Activated CD8-positive, alpha-beta memory T cell treated with anti-CD3 and anti-CD28 coated beads, Interleukin-2, amount 50 U/mL, for 24 hours (primary cell): ENCODE measurements around the gene S1PR3.

ENCODE experiments used
- DNase-seq: peaks from one replicate; pipeline ENCODE4 v3.0.0-alpha.2; 2020; ENCODE audit errors: extremely low read depth

The S1PR3 gene

DNA sequence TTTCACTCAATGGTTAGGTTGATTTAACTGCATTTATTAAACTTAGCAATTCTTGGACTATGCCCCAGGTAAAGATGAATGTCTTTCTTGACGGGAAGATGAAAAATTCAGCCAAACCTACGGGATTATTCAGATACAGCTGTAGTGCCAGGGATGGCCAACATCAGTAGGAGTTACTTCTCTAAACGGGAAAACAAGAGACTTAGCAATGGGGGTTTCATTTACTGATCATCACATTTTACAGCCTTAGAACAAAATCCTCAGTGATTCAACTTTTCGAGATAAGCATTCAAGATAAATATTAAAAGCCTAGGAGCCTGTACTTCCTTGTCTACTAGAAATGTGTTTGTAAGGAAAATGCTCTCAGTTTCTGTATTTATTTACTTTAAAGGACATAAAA, 46.1 kb downstream of the S1PR3 start:
- no peak for DNase-seq

DNA sequence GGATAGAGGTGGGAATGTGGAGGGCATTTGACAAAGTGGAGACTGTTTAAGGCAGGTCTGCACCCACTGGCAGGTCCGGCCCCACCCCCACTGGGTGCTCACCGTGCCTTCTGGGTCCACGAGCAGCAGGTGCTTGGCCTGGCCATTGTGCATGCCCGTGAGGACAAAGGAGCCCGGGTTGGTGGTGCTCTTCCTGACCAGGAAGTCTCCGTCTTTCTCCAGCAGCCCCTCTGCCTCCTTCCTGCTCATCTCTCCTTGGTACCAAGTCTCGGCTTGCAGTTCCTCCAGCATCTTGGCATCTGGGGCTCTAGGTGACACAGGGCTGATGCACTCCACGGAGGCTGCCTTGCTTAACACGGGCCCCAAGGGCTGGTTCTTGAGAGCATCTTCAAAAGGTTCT, 46.6 kb downstream of the S1PR3 start:
- no peak for DNase-seq

DNA sequence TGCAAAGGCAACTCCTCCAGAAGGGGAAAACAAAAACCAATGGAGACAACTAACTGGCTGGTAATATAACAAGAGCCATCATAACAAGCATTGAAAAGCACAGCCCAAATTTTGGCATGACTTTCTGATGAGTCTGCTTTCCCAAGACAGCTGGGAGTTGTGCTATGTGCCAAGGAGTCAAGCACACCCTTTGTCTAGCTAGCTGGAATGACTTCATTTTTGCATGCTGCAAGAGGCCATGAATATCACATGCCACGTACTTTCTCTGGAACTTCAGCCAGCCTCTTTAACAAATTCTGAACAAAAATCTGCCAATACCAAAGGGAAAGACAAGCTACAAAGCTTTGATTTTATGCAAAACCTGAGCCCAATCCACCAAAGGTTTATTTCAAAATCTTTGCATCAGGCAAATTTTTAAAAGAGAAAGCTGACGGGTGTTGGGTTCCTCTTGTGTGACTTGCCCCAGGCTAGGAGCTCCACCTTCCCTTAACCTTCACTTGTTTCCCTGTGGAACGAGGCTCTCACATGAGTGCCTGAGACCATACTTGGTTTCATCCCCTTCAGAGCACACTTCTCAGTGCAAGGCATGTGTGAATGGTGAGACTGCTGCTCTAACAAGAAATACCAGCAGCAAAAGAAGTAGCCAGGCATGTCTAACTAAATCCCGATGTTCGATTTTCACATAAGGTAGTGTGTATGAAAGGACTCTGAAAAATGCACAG, 47.3 kb downstream of the S1PR3 start:
- DNase-seq, result no peak

DNA sequence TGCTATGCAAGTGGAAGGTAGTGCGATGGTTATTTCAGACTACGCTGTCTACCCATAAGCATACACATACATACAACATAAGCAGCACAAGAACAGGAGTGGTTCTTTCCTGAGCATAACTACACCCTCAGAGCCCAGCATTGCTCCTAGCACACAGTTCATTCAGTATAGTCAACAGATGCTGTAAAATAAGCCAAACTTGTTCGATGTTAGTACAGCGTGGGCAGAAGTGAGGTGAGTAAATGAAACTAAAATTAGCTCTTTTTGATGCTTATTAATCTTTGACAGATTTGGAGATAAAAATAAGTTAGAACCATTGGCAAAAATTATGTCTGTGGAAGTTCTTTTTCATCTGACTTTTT, 47.8 kb downstream of the S1PR3 start:
- DNase-seq, result no peak

DNA sequence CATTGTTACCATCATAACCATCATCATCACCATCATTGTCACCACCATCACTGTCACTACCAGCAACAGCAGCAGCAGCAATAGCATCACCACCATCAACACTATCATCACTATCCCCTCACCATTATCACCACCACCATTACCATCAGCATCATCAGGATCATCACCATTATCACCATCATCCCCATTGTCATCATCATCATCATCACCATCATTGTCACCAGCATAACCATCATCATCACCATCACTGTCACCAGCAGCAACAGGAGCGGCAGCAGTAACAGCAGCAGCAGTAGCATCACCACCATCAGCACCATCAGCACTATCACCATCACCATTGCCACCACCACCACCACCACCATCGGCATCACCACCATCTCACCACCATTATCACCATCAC, 48.4 kb downstream of the S1PR3 start:
- DNase-seq, result no peak

DNA sequence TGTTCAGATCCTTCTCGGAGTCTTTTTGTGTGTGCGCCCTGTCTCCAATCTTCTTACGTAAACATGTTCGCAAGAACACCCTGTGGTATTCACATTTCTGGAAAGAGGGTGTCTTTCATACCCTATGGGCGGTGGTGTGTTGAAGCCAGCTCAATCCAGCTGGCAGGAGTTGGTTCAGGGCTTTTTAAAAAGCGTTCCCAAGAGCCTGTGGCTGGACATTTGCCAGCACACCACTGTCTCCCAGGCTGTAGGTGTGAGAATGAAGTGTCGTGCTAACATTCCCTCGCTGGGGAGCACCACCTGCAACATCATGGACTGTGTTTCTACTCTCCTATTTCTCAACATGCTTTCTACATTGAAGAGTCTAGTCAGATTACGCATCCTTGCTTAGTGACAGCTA, 51.7 kb downstream of the S1PR3 start:
- no peak for DNase-seq

DNA sequence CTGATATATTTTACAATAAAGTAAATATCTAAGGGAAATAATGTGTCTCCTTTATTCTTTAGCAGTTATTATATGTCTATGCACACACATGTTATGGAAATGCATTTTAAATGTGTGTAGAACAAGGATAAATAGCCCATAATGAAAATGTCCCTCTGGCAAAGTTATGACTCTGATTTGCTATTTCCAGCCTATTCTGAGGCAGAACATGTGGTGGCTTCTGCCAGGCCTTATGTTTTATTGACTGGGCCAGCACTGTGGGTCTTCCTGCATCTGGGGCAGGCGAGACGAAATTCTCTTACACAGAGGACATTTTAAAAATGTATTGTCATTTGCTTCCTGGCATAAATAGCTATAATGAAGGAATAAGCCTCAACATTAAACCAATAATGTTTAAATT, 52.8 kb downstream of the S1PR3 start:
- DNase-seq, result no peak

DNA sequence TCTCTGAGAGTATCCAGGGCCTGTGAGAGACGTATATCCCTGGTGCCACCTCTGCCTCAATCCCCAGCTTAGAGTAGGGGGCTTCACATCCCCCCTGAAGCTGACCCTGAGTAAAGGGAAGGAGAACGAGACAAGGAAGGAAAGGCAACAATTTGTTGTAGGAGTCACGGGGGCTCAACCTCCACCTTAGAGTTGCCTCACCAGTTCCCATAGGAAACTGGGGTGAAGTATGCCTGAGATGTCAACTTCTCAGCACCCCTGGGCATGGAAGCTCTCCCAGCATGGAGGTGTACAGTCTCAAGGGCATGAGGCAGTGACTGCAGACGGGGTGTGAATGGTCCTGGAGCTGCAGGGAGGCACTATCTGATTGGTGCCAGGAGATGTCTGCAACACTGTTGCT, 53.6 kb downstream of the S1PR3 start:
- no peak for DNase-seq

DNA sequence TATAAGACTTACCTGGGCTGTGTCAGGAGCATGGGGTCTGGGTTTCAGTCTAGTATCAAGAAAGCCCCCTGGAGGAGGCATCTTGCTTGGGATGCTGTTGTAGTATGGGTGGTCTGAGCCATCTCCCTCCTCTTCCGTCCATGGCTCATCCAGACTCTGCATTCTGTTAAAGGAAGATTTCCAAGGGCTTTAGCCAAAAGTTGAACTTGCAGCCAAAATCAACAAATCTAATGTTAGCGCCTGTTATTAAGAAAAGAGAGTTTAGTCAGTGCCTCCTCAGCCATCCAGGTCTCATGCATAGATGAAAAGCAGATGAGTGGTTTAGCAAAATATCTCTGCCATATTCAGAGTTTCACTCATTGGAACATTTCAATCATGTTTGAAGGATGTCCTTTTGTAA, 55.6 kb downstream of the S1PR3 start:
- DNase-seq, result no peak

DNA sequence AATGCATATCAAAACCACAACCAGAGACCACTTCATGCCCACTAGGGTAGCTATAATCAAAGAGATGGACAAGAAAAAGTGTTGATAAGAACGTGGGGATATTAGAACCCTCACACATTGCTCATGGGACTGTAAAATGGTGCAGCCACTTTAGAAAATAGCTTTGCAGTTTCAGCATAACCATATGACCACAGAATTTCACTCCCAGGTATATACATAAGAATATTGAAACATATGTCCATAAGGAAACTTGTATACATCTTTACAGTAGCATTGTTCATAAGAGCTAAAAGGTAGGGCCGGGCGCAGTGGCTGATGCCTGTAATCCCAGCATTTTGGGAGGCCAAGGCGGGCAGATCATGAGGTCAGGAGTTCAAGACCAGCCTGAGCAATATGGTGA, 56.4 kb downstream of the S1PR3 start:
- no peak for DNase-seq

DNA sequence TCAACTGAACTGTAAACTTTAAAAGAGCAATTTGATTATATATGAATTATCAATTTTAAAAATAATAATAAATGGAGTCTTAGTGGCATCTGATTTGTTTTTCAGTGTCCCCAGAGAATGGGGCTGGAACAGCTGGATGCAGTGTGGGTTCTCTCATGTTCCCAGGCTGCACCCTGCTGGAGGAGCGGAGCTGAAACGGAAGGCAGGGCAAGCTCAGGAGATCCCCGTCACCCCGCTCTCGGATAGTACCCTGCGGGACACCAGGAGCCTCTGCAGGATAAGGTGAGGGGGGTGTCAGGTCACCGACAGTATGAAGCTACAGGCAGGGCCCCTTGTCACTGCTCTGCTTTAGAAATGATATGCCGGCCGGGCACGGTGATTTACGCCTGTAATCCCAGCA, 57.3 kb downstream of the S1PR3 start:
- no peak for DNase-seq

DNA sequence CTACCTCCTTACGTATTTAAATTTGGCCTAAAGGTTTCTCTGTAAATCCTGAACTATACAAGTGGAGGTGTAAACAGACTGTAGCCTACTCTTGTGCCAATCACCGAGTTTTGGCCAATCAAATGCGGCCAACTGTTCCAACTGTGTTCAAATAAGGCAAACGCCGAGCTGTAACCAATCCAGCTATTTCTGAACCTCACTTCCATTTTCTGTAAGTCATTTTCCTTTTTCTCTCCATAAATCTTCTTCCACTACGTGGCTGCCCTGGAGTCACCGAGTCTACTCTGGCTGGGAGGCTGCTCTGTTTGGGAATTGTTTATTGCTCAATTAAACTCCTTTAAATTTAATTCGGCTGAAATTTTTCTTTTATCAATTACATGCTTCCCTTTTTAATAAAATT, 58.4 kb downstream of the S1PR3 start:
- no peak for DNase-seq

DNA sequence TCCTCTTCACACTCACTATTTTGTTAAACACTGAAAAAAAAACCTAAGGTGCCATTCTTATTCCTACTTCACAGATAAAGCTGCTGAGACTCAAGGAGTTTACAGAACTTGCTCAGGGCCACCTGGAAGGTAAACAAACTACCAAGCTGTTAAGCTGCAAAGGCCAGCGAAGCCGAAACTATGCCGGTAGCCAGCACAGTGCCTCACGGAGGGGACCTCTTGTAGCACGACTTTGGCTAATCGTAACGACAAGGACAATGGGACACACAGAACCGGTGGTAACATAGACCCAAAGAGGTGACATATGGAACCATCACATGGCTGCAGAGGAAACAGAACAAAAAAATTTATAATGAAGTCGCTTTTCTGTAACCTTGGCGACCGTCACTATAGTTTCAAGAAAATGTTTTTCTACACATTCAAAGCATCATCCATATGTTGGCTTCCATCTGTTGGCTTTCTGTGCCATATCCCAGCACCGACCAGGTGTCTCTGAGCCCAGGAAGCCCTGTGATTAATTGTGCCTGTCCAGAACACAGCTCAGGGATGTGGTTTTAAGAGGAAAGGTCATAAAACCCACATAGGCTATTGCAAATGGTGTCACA, 60.3 kb downstream of the S1PR3 start:
- DNase-seq, result no peak

DNA sequence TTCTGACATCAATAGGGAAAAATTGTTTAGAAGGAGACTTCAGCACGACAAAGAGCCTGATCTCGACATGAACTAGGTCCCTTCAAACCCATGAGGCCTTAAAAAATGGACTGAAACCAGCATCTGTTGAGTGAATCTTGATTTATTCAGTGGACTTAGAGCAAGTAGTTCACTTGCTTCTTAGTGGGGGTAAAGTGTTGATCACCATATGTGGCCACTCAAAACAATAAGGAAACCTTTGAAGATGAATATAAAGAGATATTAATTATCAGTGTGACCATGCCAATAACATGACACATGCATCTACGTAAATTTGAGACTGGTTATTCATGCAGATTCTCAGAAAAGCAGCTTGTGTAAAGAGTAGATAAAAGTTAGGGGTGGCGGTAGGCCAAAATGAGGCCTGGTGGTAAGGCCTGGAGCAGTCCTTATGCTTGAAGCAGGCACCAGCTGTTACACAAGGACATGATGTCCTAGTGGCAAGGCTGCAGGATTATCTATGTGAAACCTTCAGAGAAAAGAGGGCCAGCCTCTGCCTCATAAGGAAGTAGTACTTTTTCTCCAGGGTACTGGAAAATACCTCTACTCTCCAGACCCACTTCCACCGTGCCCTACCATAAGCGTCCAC, 61.3 kb downstream of the S1PR3 start:
- no peak for DNase-seq

DNA sequence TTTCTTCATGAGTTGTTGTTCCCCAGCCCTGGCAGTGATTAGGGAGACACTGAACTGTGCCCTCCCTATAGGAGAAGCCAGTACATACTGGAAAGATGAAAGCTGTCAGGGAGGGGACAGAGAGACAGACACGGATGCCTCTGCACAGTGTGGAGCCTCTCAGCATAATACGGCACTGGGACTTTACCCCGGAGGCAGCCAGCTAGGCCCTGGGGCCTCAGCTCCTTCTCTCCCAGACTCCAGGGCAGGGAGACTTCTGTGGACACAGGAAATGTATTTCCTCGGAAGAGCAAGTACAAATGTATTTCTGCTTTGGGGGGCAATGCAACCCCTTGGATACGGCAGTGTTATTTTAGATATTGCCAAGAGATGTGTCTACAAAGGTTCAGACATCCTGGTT, 62.0 kb downstream of the S1PR3 start:
- no peak for DNase-seq
